AG04450 (cell line): ENCODE results near the gene MGAT5B. TPM values are rescaled to one million over a fixed set of nuclear protein-coding genes. Genes with fewer than 3 reads are reported as not detected.

Experiments used
- CTCF ChIA-PET: fragments of 300-600, 350-600 bp; formaldehyde crosslinking; extraction: SDS; loops from one replicate; lab custom pipeline; 2022; ENCODE audit warnings: antibody characterized with exemption, inconsistent platforms; lab: Charles Lee
- POLR2A ChIA-PET: fragments of 350-600 bp; formaldehyde crosslinking; extraction: SDS; loops from one replicate; lab custom pipeline; 2021; ENCODE audit warnings: antibody characterized with exemption, inconsistent platforms; lab: Yijun Ruan, JAX
- DNase-seq: peaks from one replicate; pipeline ENCODE4 v3.0.0-alpha.2; 2011; ENCODE audit warnings: low read depth, low spot score
- H3K27ac ChIP-seq: one replicate; pipeline ENCODE4 v1.5.1; 2012; ENCODE audit warnings: low read depth, low read length, control low read depth
- H3K27me3 ChIP-seq: one replicate; pipeline ENCODE4 v1.6.0; 2012; ENCODE audit warnings: low read length; ENCODE audit not compliant: control insufficient read depth, insufficient read depth
- H3K4me3 ChIP-seq: 2 replicates; pipeline ENCODE4 v1.5.1; 2011; ENCODE audit warnings: mild to moderate bottlenecking, low read depth, low read length, control low read depth
- H3K9me3 ChIP-seq: 2 replicates; pipeline ENCODE4 v1.5.1; 2012; ENCODE audit warnings: low read length; ENCODE audit not compliant: control insufficient read depth, insufficient read depth
- CTCF ChIP-seq: IDR thresholded peaks from 2 replicates; pipeline ENCODE4 v1.5.1; 2011; ENCODE audit warnings: low read depth, low read length, control low read depth, inconsistent platforms
- polyA plus RNA-seq: library from polyadenylated mRNA; depleted of rRNA; stranded (reverse); fragments of >200 nt; gene quantifications from 2 replicates; pipeline ENCODE4 v1.2.3, GENCODE V29; 2011

The MGAT5B gene
- polyA plus RNA-seq, 1 experiment = 0.69 TPM

DNA sequence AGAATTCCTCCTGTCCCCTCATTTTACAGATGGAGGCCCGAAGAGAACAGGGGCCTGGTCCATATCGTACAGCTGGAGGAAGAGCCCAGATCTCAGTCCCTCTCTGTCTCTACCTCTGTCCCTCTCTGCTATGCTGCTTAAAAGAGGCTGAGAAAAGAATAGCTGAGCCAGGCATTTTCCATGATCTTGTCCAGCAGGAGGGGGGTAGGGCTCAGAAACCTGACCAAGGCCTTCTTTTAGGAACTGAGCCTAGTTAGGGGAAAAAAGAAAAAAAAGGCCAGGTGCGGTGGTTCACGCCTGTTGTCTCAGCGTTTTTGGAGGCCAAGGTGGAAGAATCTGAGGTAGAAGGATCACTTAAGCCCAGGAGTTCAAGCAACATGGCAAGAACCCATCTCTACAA lies 84.2 kb downstream of the MGAT5B start:
- TF ChIP-seq CTCF = no peak
- Histone ChIP-seq H3K9me3 (no peaks in the 10 kb centered on the region), H3K27ac (no peak overlapping the region), H3K27me3 (peaks cover 13% of the 10 kb centered on the region), H3K4me3 (no peak overlapping the region)
- POLR2A ChIA-PET = no interaction called here
- CTCF ChIA-PET = no interaction called here
- no peak for DNase-seq

DNA sequence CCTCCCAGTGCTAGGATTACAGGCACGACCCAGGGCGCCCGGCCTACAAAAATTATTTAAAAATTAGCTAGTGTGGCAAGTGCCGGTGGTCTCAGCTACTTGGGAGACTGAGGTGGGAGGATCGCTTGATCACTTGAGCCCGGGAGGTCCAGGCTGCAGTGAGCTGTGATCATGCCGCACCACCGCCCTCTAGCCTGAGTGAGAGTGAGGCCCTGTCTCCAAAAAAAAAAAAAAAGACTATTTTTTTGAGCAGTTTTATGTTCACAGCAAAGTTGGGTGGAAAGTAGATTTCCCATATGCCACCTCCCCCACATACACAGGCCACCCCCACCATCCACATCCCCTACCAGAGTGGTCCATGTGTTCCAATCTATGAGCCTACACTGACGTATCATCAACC lies 84.9 kb downstream of the MGAT5B start:
- Histone ChIP-seq H3K27me3 (peaks cover 15% of the 10 kb centered on the region), H3K9me3 (no peaks in the 10 kb centered on the region), H3K4me3 (no peak overlapping the region), H3K27ac (no peak overlapping the region)
- TF ChIP-seq CTCF = no peak
- no peak for DNase-seq
- POLR2A ChIA-PET = no interaction called here
- CTCF ChIA-PET = no interaction called here

DNA sequence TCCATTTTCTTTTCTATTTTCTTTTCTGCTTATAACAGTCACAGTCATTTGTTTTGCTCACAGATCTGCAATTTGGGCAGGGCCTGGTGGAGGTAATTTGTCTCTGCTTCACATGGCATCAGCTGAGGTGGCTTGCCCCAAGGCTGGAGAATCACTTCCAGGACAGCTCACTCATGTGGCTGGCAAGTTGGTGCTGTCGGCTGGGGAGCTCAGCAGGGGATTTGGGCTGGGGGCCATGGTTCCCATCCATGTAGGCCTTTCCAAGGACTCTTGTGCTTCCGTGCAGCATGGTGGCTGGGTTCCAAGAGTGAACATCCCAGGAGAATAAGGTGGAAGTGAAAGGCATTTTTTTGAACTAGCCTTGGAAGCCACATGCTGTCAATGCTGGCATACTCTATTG lies 85.7 kb downstream of the MGAT5B start:
- H3K4me3 ChIP-seq = no peak overlapping the region

GRCh38 chr17:76955191-76955590 lies 87.0 kb downstream of the MGAT5B start:
- Histone ChIP-seq H3K27ac (no peak overlapping the region), H3K27me3 (peaks cover 21% of the 10 kb centered on the region), H3K4me3 (no peak overlapping the region), H3K9me3 (no peaks in the 10 kb centered on the region)
- CTCF ChIA-PET = interaction anchor here (0.7 to 0.8 kb wide), 2 partner anchors 87 to 101 kb away, joined by 3 to 6 read pairs; no protein-coding TSS in a partner anchor
- no peak for DNase-seq
- POLR2A ChIA-PET = no interaction called here
- no peak for TF ChIP-seq CTCF

More for the DNA sequence above, 85.7 kb downstream of the MGAT5B start:
- TF ChIP-seq CTCF = no peak
- no peak for DNase-seq
- CTCF ChIA-PET = interaction anchor here (0.6 kb wide), 1 partner anchor 86 kb away, joined by 4 read pairs; no protein-coding TSS in a partner anchor
- Histone ChIP-seq H3K27ac (no peak overlapping the region), H3K27me3 (peaks cover 20% of the 10 kb centered on the region), H3K9me3 (no peaks in the 10 kb centered on the region)
- POLR2A ChIA-PET = no interaction called here

GRCh38 chr17:76956846-76957540 lies 88.8 kb downstream of the MGAT5B start:
- ChIA-PET POLR2A (no interaction called here), CTCF (no interaction called here)
- Histone ChIP-seq H3K27ac (no peak overlapping the region), H3K4me3 (no peak overlapping the region), H3K27me3 (peaks cover 21% of the 10 kb centered on the region), H3K9me3 (no peaks in the 10 kb centered on the region)
- no peak for TF ChIP-seq CTCF
- DNase-seq = no peak
